Mesothelial cell of epicardium (in vitro differentiated cells): ENCODE results near the gene LZTR1. TPM values are rescaled to one million over a fixed set of nuclear protein-coding genes. Genes with fewer than 3 reads are reported as not detected.
"Not testable (repeated sequence)": the region's sequence is repeated elsewhere in the genome, so short reads cannot be mapped to it uniquely, and the experiment has no call there.

Experiments used
- DNase-seq, 2 experiments: peaks; one replicate each; pipeline ENCODE4 v3.0.0; 2021; ENCODE audit warnings: low spot score in 2 of 2; ENCODE audit not compliant: unreplicated experiment in 2 of 2
- H3K27ac Mint-ChIP-seq: 2 replicates; pipeline ENCODE4 v1.8.0; 2021; ENCODE audit warnings: mixed read lengths
- H3K27me3 Mint-ChIP-seq: 2 replicates; pipeline ENCODE4 v1.8.0; 2021; ENCODE audit warnings: low read depth, mixed read lengths
- H3K36me3 Mint-ChIP-seq: 2 replicates; pipeline ENCODE4 v1.8.0; 2021; ENCODE audit warnings: mixed read lengths
- H3K4me1 Mint-ChIP-seq: 2 replicates; pipeline ENCODE4 v1.8.0; 2021; ENCODE audit warnings: mixed read lengths
- H3K4me3 Mint-ChIP-seq: 2 replicates; pipeline ENCODE4 v1.8.0; 2021; ENCODE audit warnings: mild to moderate bottlenecking, moderate library complexity, mixed read lengths
- H3K9me3 Mint-ChIP-seq: 2 replicates; pipeline ENCODE4 v1.8.0; 2021; ENCODE audit warnings: mixed read lengths
- total RNA-seq: library from RNA; stranded (reverse); gene quantifications from 3 replicates; pipeline ENCODE4 v1.2.1, GENCODE V29; 2021
- TF ChIP-seq, protein P1 (sequence below): fragments of 200-600 bp; sonication (generic); IDR thresholded peaks from one replicate; pipeline ENCODE4 v1.5.0; 2021; ENCODE audit warnings: antibody characterized with exemption; ENCODE audit not compliant: unreplicated experiment

The LZTR1 gene
- 92.3 to 101 TPM (median 97.3 TPM) in 3 replicates for total RNA-seq

- peaks cover 8% of the 10 kb centered on the region for H3K36me3 Mint-ChIP-seq
- peak within 1 kb of the TSS; percentile 89 for H3K27ac Mint-ChIP-seq
- TF ChIP-seq, protein P1, sequence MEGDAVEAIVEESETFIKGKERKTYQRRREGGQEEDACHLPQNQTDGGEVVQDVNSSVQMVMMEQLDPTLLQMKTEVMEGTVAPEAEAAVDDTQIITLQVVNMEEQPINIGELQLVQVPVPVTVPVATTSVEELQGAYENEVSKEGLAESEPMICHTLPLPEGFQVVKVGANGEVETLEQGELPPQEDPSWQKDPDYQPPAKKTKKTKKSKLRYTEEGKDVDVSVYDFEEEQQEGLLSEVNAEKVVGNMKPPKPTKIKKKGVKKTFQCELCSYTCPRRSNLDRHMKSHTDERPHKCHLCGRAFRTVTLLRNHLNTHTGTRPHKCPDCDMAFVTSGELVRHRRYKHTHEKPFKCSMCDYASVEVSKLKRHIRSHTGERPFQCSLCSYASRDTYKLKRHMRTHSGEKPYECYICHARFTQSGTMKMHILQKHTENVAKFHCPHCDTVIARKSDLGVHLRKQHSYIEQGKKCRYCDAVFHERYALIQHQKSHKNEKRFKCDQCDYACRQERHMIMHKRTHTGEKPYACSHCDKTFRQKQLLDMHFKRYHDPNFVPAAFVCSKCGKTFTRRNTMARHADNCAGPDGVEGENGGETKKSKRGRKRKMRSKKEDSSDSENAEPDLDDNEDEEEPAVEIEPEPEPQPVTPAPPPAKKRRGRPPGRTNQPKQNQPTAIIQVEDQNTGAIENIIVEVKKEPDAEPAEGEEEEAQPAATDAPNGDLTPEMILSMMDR: no peak
- peak within 1 kb of the TSS; percentile 99 for H3K4me3 Mint-ChIP-seq
- H3K27me3 Mint-ChIP-seq: peaks cover 7% of the 10 kb centered on the region
- peaks cover 35% of the 10 kb centered on the region for H3K4me1 Mint-ChIP-seq
- DNase-seq: peak; percentile 53 to 79
- peaks cover 3% of the 10 kb centered on the region for H3K9me3 Mint-ChIP-seq
Observed at GRCh38 chr22:20981787-20982562, at the start of gene LZTR1. Gene LZTR1 (plus strand): TSS chr22:20982297. CDS start chr22:20982372, 75 bp downstream.

- Mint-ChIP-seq H3K9me3 (peaks cover 5% of the 10 kb centered on the region), H3K27ac (peak overlapping the region; percentile 5), H3K27me3 (no peaks in the 10 kb centered on the region), H3K4me3 (no peak overlapping the region), H3K36me3 (peaks cover 23% of the 10 kb centered on the region), H3K4me1 (peaks cover 14% of the 10 kb centered on the region)
- DNase-seq: no peak
- TF ChIP-seq, protein P1: no peak
Observed at GRCh38 chr22:20933910-20934309, 48.2 kb upstream of the LZTR1 start.

GRCh38 chr22:20935049-20935448, 47.0 kb upstream of the LZTR1 start:
- not testable (repeated sequence) for H3K9me3 Mint-ChIP-seq, DNase-seq, H3K27me3 Mint-ChIP-seq, H3K4me3 Mint-ChIP-seq, H3K27ac Mint-ChIP-seq
- peaks cover 18% of the 10 kb centered on the region for H3K36me3 Mint-ChIP-seq
- H3K4me1 Mint-ChIP-seq: peaks cover 12% of the 10 kb centered on the region

DNA sequence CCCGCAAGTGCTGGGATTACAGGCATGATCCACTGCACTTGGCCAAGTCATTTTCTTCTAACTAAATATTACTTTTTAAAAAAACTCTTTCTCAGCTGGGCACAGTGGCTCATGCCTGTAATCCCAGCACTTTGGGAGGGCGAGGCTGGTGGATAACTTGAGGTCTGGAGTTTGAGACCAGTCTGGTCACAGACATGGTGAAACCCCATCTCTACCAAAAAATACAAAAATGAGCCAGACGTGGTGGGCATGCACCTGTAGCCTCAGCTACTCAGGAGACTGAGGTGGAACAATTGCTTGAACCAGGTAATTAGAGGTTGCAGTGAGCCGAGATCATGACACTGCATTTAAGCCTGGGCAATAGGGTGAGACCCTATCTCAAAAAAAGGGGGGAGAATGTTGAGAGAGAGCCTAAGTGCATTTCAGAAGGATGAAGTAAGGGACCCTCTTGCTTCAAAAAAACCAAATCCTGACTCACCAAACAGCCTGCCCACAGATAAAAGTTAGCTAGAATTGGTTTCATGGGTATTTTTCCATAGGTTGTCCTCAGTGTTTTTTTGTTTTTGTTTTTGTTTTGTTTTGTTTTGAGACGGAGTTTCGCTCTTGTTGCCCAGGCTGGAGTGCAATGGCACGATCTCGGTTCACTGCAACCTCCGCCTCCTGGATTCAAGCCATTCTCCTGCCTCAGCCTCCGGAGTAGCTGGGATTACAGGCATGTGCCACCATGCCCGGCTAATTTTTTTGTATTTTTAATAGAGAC, 46.1 kb upstream of the LZTR1 start:
- H3K27ac Mint-ChIP-seq: peak overlapping the region; percentile 43
- peaks cover 16% of the 10 kb centered on the region for H3K4me1 Mint-ChIP-seq
- H3K27me3 Mint-ChIP-seq, H3K4me3 Mint-ChIP-seq, DNase-seq, H3K9me3 Mint-ChIP-seq: not testable (repeated sequence)
- peaks cover 18% of the 10 kb centered on the region for H3K36me3 Mint-ChIP-seq

- TF ChIP-seq, protein P1: no peak
- Mint-ChIP-seq H3K27me3 (no peaks in the 10 kb centered on the region), H3K4me3 (no peak overlapping the region), H3K4me1 (peaks cover 16% of the 10 kb centered on the region), H3K36me3 (peaks cover 18% of the 10 kb centered on the region), H3K27ac (peak overlapping the region; percentile 57), H3K9me3 (no peaks in the 10 kb centered on the region)
- DNase-seq: no peak
Observed at GRCh38 chr22:20937031-20937793, 44.9 kb upstream of the LZTR1 start.

DNA sequence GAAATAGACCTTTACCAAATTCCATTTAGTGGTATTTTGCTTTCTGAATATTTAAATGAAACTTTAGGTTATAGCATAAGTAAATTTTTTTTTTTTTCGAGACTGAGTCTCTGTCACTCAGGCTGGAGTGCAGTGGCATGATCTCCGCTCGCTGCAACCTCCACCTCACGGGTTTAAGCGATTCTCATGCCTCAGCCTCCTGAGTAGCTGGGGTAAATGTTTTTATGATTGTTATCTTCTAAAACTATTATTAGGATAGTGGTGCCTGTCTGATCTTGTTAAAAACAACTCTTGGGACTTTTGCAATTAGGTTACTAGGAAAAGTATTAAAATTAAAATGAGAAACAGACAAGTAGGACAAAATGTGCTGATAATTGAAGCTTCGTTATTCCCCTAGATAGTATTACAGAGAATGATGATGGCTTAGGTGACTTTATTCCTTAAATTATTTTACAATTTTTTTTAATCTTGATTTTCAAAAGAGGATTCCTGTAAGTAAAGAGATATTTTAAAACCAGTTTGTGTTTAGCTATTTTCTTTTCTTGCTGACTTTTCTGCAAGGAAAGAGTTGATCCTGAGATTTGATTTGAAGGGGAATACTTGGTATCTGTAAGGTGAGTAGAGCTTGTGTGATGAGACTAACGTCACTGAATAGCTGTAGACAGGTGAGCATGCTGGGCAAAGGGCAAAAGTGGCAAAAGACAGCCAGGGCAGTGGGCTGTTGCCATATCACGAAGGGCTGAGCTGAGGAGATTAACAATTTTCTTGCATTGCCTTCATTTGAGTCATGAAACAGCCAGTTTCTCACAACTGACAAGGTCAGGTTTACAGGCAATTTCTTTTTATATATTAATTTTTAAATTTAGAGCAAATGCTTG, 44.1 kb upstream of the LZTR1 start:
- peaks cover 18% of the 10 kb centered on the region for H3K36me3 Mint-ChIP-seq
- H3K4me3 Mint-ChIP-seq: no peak overlapping the region
- H3K4me1 Mint-ChIP-seq: peaks cover 16% of the 10 kb centered on the region
- TF ChIP-seq, protein P1: no peak
- H3K27ac Mint-ChIP-seq: peak overlapping the region; percentile 59
- H3K9me3 Mint-ChIP-seq: no peaks in the 10 kb centered on the region
- H3K27me3 Mint-ChIP-seq: no peaks in the 10 kb centered on the region
- no peak for DNase-seq

GRCh38 chr22:20939457-20940185, 42.5 kb upstream of the LZTR1 start:
- not testable (repeated sequence) for H3K27me3 Mint-ChIP-seq, H3K4me3 Mint-ChIP-seq, H3K9me3 Mint-ChIP-seq, DNase-seq
- Mint-ChIP-seq H3K4me1 (peaks cover 16% of the 10 kb centered on the region), H3K27ac (peak overlapping the region; percentile 30), H3K36me3 (peaks cover 15% of the 10 kb centered on the region)
